ENCODE measurements around the gene ACVRL1. TPM values are rescaled to one million over a fixed set of nuclear protein-coding genes. Genes with fewer than 3 reads are reported as not detected.

Gene ACVRL1
- total and polyA plus RNA-seq, 9 of the 15 experiments (the other 6 are each of a cell fraction or from before 2014, with no cell fraction given) = 0.07 to 1.4 (median 0.30) TPM

GRCh38 chr12:51884676-51885229 lies 22.6 kb upstream of the ACVRL1 start (continued):
- peak; percentile 78 for TF ChIP-seq KLF16 (IDR thresholded peaks at IDR 0.05)
- no peak for TF ChIP-seq PRPF4 (IDR thresholded peaks at IDR 0.05; ENCODE audit: insufficient read depth, low read depth, low read length, poor library complexity, severe bottlenecking)
- 0 out of 2 replicates have a peak, but pooled peaks have one; percentile 47 for TF ChIP-seq STAT5B (CRISPR knock-in tag; IDR thresholded peaks at IDR 0.05)
- peak; percentile 91 for TF ChIP-seq SOX6 (IDR thresholded peaks at IDR 0.05)
- TF ChIP-seq, protein P1, sequence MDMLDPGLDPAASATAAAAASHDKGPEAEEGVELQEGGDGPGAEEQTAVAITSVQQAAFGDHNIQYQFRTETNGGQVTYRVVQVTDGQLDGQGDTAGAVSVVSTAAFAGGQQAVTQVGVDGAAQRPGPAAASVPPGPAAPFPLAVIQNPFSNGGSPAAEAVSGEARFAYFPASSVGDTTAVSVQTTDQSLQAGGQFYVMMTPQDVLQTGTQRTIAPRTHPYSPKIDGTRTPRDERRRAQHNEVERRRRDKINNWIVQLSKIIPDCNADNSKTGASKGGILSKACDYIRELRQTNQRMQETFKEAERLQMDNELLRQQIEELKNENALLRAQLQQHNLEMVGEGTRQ (CRISPR knock-in tag; IDR thresholded peaks at IDR 0.05) = peak; percentile 43
- TF ChIP-seq RBM15 (IDR thresholded peaks at IDR 0.05; ENCODE audit: insufficient read depth, low read length) = no peak
- TF ChIP-seq HOXB6 (CRISPR knock-in tag; IDR thresholded peaks at IDR 0.05; ENCODE audit: borderline replicate concordance) = no peak
- peak; percentile 94 for TF ChIP-seq ZNF589 (CRISPR knock-in tag; IDR thresholded peaks at IDR 0.05; ENCODE audit: low read depth)
- 0 out of 2 replicates have a peak, but pooled peaks have one; percentile 60 for TF ChIP-seq RERE (CRISPR knock-in tag; IDR thresholded peaks at IDR 0.05; ENCODE audit: borderline replicate concordance)
- TF ChIP-seq, protein P2, sequence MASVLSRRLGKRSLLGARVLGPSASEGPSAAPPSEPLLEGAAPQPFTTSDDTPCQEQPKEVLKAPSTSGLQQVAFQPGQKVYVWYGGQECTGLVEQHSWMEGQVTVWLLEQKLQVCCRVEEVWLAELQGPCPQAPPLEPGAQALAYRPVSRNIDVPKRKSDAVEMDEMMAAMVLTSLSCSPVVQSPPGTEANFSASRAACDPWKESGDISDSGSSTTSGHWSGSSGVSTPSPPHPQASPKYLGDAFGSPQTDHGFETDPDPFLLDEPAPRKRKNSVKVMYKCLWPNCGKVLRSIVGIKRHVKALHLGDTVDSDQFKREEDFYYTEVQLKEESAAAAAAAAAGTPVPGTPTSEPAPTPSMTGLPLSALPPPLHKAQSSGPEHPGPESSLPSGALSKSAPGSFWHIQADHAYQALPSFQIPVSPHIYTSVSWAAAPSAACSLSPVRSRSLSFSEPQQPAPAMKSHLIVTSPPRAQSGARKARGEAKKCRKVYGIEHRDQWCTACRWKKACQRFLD (CRISPR knock-in tag; IDR thresholded peaks at IDR 0.05) = 0 out of 2 replicates have a peak, but pooled peaks have one; percentile 58
- 0 out of 2 replicates have a peak, but pooled peaks have one; percentile 12 for TF ChIP-seq ZNF41 (CRISPR knock-in tag; conservative IDR thresholded peaks at IDR 0.05)
- peak in 1 of 2 experiments; percentile 44; a peak in 2 of 4 replicates for TF ChIP-seq MLLT1 (IDR thresholded peaks at IDR 0.05)
- no peak for TF ChIP-seq CEBPZ (IDR thresholded peaks at IDR 0.05; ENCODE audit: borderline replicate concordance, low read depth, low read length)
- peak; percentile 83 for TF ChIP-seq DMBX1 (CRISPR knock-in tag; IDR thresholded peaks at IDR 0.05; ENCODE audit: borderline replicate concordance)
